ENCODE measurements around the gene ACOXL. TPM values are rescaled to one million over a fixed set of nuclear protein-coding genes. Genes with fewer than 3 reads are reported as not detected.

ACOXL gene
- total RNA-seq, 1 donor from 2014 or later: 0.20 TPM

DNA sequence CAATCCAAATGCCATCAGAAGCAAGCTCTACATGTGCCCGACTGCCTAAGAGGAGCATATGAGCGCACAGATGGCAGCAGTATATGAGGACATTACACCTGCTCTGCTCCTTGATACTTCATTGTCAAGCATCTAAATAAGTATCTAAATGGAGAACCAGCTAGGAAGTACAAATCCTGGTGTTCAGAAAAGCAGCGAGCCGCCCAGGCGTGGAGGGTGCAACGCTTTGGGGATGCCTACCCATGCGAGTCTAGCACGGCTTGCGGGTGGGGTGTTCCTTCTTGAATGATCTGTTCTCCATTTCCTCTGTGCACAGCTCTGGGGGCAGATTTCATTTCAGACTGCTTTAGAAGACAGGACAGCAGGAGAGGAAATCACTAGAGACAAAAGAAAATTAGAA is 325.3 kb downstream of the ACOXL start:
- Mint-ChIP-seq H3K27ac (peak overlapping the region; percentile 81), H3K36me3 (ENCODE audit: low read depth) (no peaks in the 10 kb centered on the region), H3K9me3 (peaks cover 5% of the 10 kb centered on the region), H3K4me1 (peaks cover 73% of the 10 kb centered on the region), H3K4me3 (peak overlapping the region; percentile 65), H3K27me3 (no peaks in the 10 kb centered on the region)
- POLR2A ChIA-PET: interaction anchor here (0.6 to 2.0 kb wide), 10 partner anchors 9 to 285 kb away, joined by 3 to 9 read pairs (median 4); partner anchors contain the start of gene BCL2L11
- no peak for DNase-seq
- intact Hi-C loops (cut with micrococcal nuclease): loop anchor here (1.0 to 5.0 kb wide), 4 partner anchors 14 to 250 kb away; no protein-coding TSS in a partner anchor
- TF ChIP-seq, protein P1, sequence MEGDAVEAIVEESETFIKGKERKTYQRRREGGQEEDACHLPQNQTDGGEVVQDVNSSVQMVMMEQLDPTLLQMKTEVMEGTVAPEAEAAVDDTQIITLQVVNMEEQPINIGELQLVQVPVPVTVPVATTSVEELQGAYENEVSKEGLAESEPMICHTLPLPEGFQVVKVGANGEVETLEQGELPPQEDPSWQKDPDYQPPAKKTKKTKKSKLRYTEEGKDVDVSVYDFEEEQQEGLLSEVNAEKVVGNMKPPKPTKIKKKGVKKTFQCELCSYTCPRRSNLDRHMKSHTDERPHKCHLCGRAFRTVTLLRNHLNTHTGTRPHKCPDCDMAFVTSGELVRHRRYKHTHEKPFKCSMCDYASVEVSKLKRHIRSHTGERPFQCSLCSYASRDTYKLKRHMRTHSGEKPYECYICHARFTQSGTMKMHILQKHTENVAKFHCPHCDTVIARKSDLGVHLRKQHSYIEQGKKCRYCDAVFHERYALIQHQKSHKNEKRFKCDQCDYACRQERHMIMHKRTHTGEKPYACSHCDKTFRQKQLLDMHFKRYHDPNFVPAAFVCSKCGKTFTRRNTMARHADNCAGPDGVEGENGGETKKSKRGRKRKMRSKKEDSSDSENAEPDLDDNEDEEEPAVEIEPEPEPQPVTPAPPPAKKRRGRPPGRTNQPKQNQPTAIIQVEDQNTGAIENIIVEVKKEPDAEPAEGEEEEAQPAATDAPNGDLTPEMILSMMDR (IDR thresholded peaks at IDR 0.05): no peak
- peak; percentile 55 for ATAC-seq (ENCODE audit: low read depth)
- CTCF ChIA-PET: interaction anchor here (1.0 to 1.4 kb wide), 2 partner anchors 13 to 23 kb away, joined by 3 to 5 read pairs; no protein-coding TSS in a partner anchor

DNA sequence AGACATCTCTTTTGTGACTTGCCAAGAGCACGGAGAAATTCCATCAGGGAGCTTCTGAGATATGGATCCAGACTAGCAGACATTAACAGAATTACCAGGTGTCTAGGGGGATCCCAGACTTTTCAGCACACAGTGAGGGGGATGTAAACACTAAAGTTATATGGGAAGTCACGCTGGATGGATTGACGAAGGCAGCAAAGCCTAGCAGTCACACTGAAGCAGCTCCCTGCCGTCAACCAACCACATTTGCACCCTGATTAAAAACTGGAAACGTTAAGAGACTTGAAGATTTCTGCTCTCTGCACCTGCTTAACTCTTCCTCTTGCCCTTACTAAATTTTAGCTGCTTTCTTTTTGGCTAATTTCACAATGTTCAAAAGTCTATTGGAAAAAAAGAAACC is 325.9 kb downstream of the ACOXL start:
- ChIA-PET CTCF (interaction anchor here (1.0 to 1.4 kb wide), 2 partner anchors 12 to 23 kb away, joined by 3 to 5 read pairs; no protein-coding TSS in a partner anchor), POLR2A (interaction anchor here (0.7 to 2.0 kb wide), 6 partner anchors 9 to 286 kb away, joined by 3 to 9 read pairs (median 4); partner anchors contain the start of gene BCL2L11)
- intact Hi-C loops (cut with micrococcal nuclease): loop anchor here (1.0 to 5.0 kb wide), 4 partner anchors 13 to 251 kb away; no protein-coding TSS in a partner anchor
- TF ChIP-seq, protein P1 (IDR thresholded peaks at IDR 0.05): no peak
- Mint-ChIP-seq H3K9me3 (peaks cover 5% of the 10 kb centered on the region), H3K4me1 (peaks cover 74% of the 10 kb centered on the region), H3K4me3 (peak overlapping the region; percentile 65), H3K27ac (peak overlapping the region; percentile 81), H3K36me3 (ENCODE audit: low read depth) (no peaks in the 10 kb centered on the region), H3K27me3 (no peaks in the 10 kb centered on the region)
- DNase-seq: no peak
- ATAC-seq (ENCODE audit: low read depth): peak; percentile 29

DNA sequence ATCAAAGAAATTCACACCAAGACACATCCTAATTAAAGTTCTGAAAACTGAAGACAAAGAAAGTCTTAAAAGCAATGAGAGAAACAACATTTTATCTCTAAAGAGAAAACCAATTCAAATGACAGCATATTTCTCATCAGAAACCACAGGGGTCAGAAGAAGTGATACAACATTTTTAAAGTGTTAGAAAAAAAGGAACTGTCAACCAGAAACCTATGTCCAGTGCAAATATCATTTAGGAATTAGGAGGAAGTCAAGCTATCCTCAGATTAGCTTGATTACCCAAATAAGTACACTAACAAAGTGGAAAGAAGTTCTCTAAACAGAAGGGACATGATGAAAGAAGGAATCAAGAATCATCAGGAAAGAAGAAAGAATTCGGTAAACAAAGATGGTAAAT is 328.8 kb downstream of the ACOXL start:
- POLR2A ChIA-PET: no interaction called here

DNA sequence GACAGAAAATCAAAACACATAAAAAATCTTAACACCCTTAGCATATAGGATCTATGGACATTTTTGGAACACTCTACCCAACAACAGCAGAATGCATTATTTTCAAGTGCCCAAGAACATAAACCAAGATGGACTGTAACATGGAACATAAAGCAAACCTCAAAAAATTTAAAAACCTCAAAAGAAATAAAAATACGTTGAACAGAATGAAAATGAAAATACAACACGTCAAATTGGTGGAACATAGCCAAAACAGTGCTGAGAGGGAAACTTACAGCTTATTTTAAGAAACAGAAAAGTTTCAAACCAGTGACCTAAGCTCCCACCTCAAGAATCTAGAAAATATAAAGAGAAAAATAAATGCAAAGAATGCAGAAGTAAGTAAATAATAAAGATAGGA is 330.0 kb downstream of the ACOXL start:
- ATAC-seq (ENCODE audit: low read depth) (no peak), DNase-seq (no peak)
- Mint-ChIP-seq H3K4me1 (peaks cover 44% of the 10 kb centered on the region), H3K27ac (no peak overlapping the region), H3K27me3 (no peaks in the 10 kb centered on the region), H3K9me3 (peaks cover 5% of the 10 kb centered on the region), H3K4me3 (no peak overlapping the region), H3K36me3 (ENCODE audit: low read depth) (no peaks in the 10 kb centered on the region)
- CTCF ChIA-PET: interaction anchor here (0.8 kb wide), 1 partner anchor 56 kb away, joined by 3 read pairs; no protein-coding TSS in a partner anchor
- POLR2A ChIA-PET: no interaction called here
- TF ChIP-seq, protein P1 (IDR thresholded peaks at IDR 0.05): no peak
- intact Hi-C loops (cut with micrococcal nuclease): no loop called here

More for the DNA sequence above, 328.8 kb downstream of the ACOXL start:
- Mint-ChIP-seq H3K9me3 (peaks cover 5% of the 10 kb centered on the region), H3K4me1 (peaks cover 51% of the 10 kb centered on the region), H3K27me3 (no peaks in the 10 kb centered on the region), H3K27ac (no peak overlapping the region), H3K4me3 (no peak overlapping the region), H3K36me3 (ENCODE audit: low read depth) (no peaks in the 10 kb centered on the region)
- CTCF ChIA-PET: no interaction called here
- TF ChIP-seq, protein P1 (IDR thresholded peaks at IDR 0.05): no peak
- intact Hi-C loops (cut with micrococcal nuclease): no loop called here
- no peak for ATAC-seq (ENCODE audit: low read depth)
- DNase-seq: no peak

DNA sequence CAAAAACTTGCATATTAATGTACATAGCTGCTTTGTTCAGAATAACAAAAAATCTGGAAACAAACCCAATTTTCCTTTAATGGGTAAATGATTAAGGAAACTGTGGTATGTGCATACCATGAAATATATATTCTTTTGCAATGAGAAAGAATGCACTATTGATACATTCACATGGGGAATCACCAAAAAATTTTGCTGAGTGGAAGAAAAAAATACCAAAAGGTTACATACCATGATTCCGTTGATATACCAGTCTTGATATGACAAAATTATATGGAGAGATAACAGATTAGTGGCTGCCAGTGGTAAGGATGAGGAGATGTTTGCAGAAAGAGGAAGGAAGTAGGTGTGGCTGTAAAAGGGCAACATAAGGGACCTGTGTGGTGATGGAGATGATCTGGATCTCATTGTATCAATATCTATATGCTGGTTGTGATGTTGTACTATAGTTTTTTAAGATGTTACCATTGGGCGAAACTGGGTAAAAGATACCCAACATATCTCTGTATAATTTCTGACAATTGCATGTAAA is 333.8 kb downstream of the ACOXL start:
- H3K27ac Mint-ChIP-seq: no peak overlapping the region
- ChIA-PET POLR2A (no interaction called here), CTCF (no interaction called here)
- H3K4me3 Mint-ChIP-seq: no peak overlapping the region
- intact Hi-C loops (cut with micrococcal nuclease): loop anchor here (1.0 kb wide), 1 partner anchor 12 kb away; no protein-coding TSS in a partner anchor
- peaks cover 2% of the 10 kb centered on the region for H3K9me3 Mint-ChIP-seq
- DNase-seq (no peak), ATAC-seq (ENCODE audit: low read depth) (no peak)
- H3K4me1 Mint-ChIP-seq: peaks cover 27% of the 10 kb centered on the region
- H3K36me3 Mint-ChIP-seq (ENCODE audit: low read depth): no peaks in the 10 kb centered on the region
- TF ChIP-seq, protein P1 (IDR thresholded peaks at IDR 0.05): no peak
- no peaks in the 10 kb centered on the region for H3K27me3 Mint-ChIP-seq
